Measurements from ENCODE around the gene GRID1. TPM values are rescaled to one million over a fixed set of nuclear protein-coding genes. Genes with fewer than 3 reads are reported as not detected.

The GRID1 gene
- total and polyA plus RNA-seq, 10 of the 15 experiments (the other 5 are each of a cell fraction or from before 2014, with no cell fraction given), result 0.04 to 0.62 (median 0.08) TPM; not detected in 5

- no TSS peak for BruUV-seq (replicated peaks)
- intact Hi-C loops (cut with micrococcal nuclease; ENCODE audit: unreplicated experiment), result no loop called here
- H2AFZ ChIP-seq (ENCODE audit: control insufficient read depth, low read depth, low read length), result no peak overlapping the region
- H3K79me2 ChIP-seq (ENCODE audit: control insufficient read depth, insufficient read depth, low read length), result no peaks in the 10 kb centered on the region
- TF ChIP-seq BHLHE40 (IDR thresholded peaks at IDR 0.05; ENCODE audit: borderline replicate concordance in 1 of 2, low read depth in 2 of 2, low read length in 1 of 2) (no peak), ZZZ3 (IDR thresholded peaks at IDR 0.05; ENCODE audit: control insufficient read depth, insufficient read length, low read depth) (no peak), CBFB (IDR thresholded peaks at IDR 0.05; ENCODE audit: low read depth) (no peak), NRF1 (conservative IDR thresholded peaks at IDR 0.05; ENCODE audit: low read depth, low read length) (no peak), YY1 (IDR thresholded peaks at IDR 0.05; ENCODE audit: low read depth, low read length) (no peak), NBN (IDR thresholded peaks at IDR 0.05) (no peak), ZNF24 (IDR thresholded peaks at IDR 0.05) (no peak), NR2C1 (IDR thresholded peaks at IDR 0.05) (no peak), JUND (IDR thresholded peaks at IDR 0.05; ENCODE audit: low read depth, low read length) (no peak), STAT3 (IDR thresholded peaks at IDR 0.05; ENCODE audit: low read depth, low read length) (no peak), RB1 (IDR thresholded peaks at IDR 0.05; ENCODE audit: borderline replicate concordance) (no peak), SMARCA5 (IDR thresholded peaks at IDR 0.05) (no peak), KAT2A (conservative IDR thresholded peaks at IDR 0.05; ENCODE audit: control insufficient read depth, low read depth, low read length) (no peak), ETV6 (conservative IDR thresholded peaks at IDR 0.05 in 1 of 2, IDR thresholded peaks at IDR 0.05 in 1 of 2; ENCODE audit: borderline replicate concordance in 1 of 2, low read depth in 1 of 2) (no peak), SIX5 (IDR thresholded peaks at IDR 0.05; ENCODE audit: low read depth, low read length, severe bottlenecking) (no peak), MXI1 (IDR thresholded peaks at IDR 0.05; ENCODE audit: low read depth, low read length) (no peak), REST (IDR thresholded peaks at IDR 0.05; ENCODE audit: low read depth, low read length) (no peak)
- ChIA-PET RAD21 (ENCODE audit: unreplicated experiment) (no interaction called here), CTCF (no interaction called here), SMC1A (ENCODE audit: uncharacterized antibody, unreplicated experiment) (no interaction called here), POLR2A (no interaction called here)
- ATAC-seq (no peak), DNase-seq (ENCODE audit: low read depth, low spot score) (no peak), FAIRE-seq (no peak)
- H4K20me1 ChIP-seq (ENCODE audit: control insufficient read depth, insufficient read depth), result no peaks in the 10 kb centered on the region
- H3K27ac ChIP-seq (ENCODE audit: control insufficient read depth, insufficient read depth), result no peak overlapping the region
- H3K4me1 ChIP-seq (ENCODE audit: control insufficient read depth, insufficient read depth, low read length), result no peaks in the 10 kb centered on the region
- in situ Hi-C loops (cut with MboI), result no loop called here
- no peaks in the 10 kb centered on the region for H3K9me3 ChIP-seq (replicated peaks; ENCODE audit: control insufficient read depth, insufficient read depth, low read length)
- H3K9ac ChIP-seq (ENCODE audit: control insufficient read depth, insufficient read depth, low read length), result no peak overlapping the region
- no peak overlapping the region for H3K4me3 ChIP-seq
- WGBS (ENCODE audit: insufficient coverage, insufficient replicate concordance, low lambda C conversion rate, missing lambda C conversion rate), result 11% methylated on average over 3 of the region's 3 CpGs
- peaks cover 0 to 4% of the 10 kb centered on the region in 2 experiments; a peak in 3 of 4 replicates for H3K27me3 ChIP-seq (replicated peaks in 1 of 2; ENCODE audit: control insufficient read depth in 2 of 2, insufficient read depth in 2 of 2, low read length in 1 of 2)
- no peaks in the 10 kb centered on the region for H3K36me3 ChIP-seq (ENCODE audit: control insufficient read depth in 2 of 2, insufficient read depth in 2 of 2, low read length in 1 of 2)
- no peak overlapping the region for H3K4me2 ChIP-seq (ENCODE audit: control insufficient read depth, insufficient read depth)
Measured at GRCh38 chr10:86159797-86160196, 206.8 kb downstream of the GRID1 start.
